ENCODE results near the gene SCN2A.

The SCN2A gene

DNA sequence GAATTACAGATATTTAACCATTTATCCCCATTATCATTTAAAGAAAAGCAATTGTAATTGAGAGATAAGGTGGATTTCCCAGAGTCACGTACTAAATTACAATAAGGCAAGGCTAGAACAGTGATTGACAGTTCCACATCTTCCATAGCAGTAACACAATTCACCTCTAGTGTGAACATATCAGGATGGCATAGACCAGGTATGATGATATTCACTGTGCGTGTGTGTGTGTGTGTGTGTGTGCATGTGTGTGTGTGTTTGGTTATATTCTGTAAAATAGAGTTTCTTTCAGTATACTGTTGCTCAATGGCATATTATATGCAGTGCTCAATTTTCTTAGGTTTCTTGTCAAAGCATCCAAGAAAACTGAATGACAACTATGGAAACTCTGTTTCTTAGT is 1.7 kb downstream of the SCN2A start:
- no peak for TF ChIP-seq POLR2A (IDR thresholded peaks at IDR 0.05; ENCODE audit: extremely low read depth, insufficient read length)
- no peak for TF ChIP-seq MYC (IDR thresholded peaks at IDR 0.05; ENCODE audit: low read depth, low read length)
- no peak for TF ChIP-seq MAX (IDR thresholded peaks at IDR 0.05; ENCODE audit: low read depth, low read length)
- TF ChIP-seq, protein P1, sequence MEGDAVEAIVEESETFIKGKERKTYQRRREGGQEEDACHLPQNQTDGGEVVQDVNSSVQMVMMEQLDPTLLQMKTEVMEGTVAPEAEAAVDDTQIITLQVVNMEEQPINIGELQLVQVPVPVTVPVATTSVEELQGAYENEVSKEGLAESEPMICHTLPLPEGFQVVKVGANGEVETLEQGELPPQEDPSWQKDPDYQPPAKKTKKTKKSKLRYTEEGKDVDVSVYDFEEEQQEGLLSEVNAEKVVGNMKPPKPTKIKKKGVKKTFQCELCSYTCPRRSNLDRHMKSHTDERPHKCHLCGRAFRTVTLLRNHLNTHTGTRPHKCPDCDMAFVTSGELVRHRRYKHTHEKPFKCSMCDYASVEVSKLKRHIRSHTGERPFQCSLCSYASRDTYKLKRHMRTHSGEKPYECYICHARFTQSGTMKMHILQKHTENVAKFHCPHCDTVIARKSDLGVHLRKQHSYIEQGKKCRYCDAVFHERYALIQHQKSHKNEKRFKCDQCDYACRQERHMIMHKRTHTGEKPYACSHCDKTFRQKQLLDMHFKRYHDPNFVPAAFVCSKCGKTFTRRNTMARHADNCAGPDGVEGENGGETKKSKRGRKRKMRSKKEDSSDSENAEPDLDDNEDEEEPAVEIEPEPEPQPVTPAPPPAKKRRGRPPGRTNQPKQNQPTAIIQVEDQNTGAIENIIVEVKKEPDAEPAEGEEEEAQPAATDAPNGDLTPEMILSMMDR (IDR thresholded peaks at IDR 0.05; ENCODE audit: low read depth, low read length): no peak
- no peak for DNase-seq (ENCODE audit: low read depth)
- no peak overlapping the region for H3K4me3 ChIP-seq (ENCODE audit: low read depth, low read length)

- no peak for TF ChIP-seq POLR2A (IDR thresholded peaks at IDR 0.05; ENCODE audit: extremely low read depth, insufficient read length)
- no peak for TF ChIP-seq MAX (IDR thresholded peaks at IDR 0.05; ENCODE audit: low read depth, low read length)
- no peak for TF ChIP-seq MYC (IDR thresholded peaks at IDR 0.05; ENCODE audit: low read depth, low read length)
- TF ChIP-seq, protein P1 (IDR thresholded peaks at IDR 0.05; ENCODE audit: low read depth, low read length): no peak
- H3K4me3 ChIP-seq (ENCODE audit: low read depth, low read length): no peak overlapping the region
- no peak for DNase-seq (ENCODE audit: low read depth)
Measured at GRCh38 chr2:165245081-165245793, 6.0 kb downstream of the SCN2A start.

DNA sequence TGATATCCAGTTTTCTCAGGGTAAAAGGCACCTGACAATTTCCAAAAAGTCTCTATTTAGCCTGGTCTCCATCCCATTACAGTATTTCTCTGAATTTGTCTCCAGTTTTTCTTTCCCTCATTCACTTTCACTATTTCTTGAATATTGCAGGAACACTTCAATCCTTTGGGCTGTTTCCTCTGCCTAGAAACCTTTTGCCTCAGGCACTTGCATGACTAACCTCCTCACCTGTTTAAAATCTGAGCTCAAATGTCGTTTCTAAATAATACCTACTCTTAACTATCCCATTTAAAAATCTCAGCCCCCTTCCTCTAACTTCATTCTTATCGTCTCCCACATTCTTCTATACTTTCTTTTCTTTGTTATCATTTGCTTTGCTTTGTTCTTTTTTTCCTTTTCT is 9.0 kb downstream of the SCN2A start:
- DNase-seq (ENCODE audit: low read depth): no peak
- H3K4me3 ChIP-seq (ENCODE audit: low read depth, low read length): no peak overlapping the region
- TF ChIP-seq POLR2A (IDR thresholded peaks at IDR 0.05; ENCODE audit: extremely low read depth, insufficient read length): no peak
- no peak for TF ChIP-seq MAX (IDR thresholded peaks at IDR 0.05; ENCODE audit: low read depth, low read length)
- TF ChIP-seq MYC (IDR thresholded peaks at IDR 0.05; ENCODE audit: low read depth, low read length): no peak
- TF ChIP-seq, protein P1 (IDR thresholded peaks at IDR 0.05; ENCODE audit: low read depth, low read length): no peak

DNA sequence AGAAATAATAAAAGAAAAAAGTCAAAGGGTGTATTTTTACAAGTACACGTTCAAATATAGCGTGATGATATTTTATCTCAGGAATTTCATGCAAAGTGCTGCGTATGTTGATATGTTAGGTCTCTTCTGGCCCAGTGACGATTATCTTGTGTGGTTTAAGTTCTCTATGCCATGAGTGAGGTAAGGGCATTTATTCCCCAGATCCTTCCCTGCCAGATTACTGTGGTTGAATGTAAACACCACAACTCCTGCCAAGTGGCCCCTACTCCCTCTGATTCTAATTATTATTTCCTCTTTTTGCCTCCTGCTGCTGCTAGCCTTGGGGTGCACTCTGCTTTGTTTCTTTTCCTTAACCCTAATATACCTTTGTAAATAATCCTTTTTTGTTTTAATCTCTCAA is 12.2 kb downstream of the SCN2A start:
- DNase-seq (ENCODE audit: low read depth): peak; percentile 7
- TF ChIP-seq MAX (IDR thresholded peaks at IDR 0.05; ENCODE audit: low read depth, low read length) (no peak), MYC (IDR thresholded peaks at IDR 0.05; ENCODE audit: low read depth, low read length) (no peak), POLR2A (IDR thresholded peaks at IDR 0.05; ENCODE audit: extremely low read depth, insufficient read length) (no peak)
- TF ChIP-seq, protein P1 (IDR thresholded peaks at IDR 0.05; ENCODE audit: low read depth, low read length): no peak
- no peak overlapping the region for H3K4me3 ChIP-seq (ENCODE audit: low read depth, low read length)

- no peak overlapping the region for H3K4me3 ChIP-seq (ENCODE audit: low read depth, low read length)
- TF ChIP-seq POLR2A (IDR thresholded peaks at IDR 0.05; ENCODE audit: extremely low read depth, insufficient read length) (no peak), MAX (IDR thresholded peaks at IDR 0.05; ENCODE audit: low read depth, low read length) (no peak), MYC (IDR thresholded peaks at IDR 0.05; ENCODE audit: low read depth, low read length) (no peak)
- TF ChIP-seq, protein P1 (IDR thresholded peaks at IDR 0.05; ENCODE audit: low read depth, low read length): no peak
- DNase-seq (ENCODE audit: low read depth): no peak
Measured at GRCh38 chr2:165253178-165253577, 14.0 kb downstream of the SCN2A start.

All from NB4 (cell line).